Fibroblast of lung (primary cell): ENCODE data around the gene NFASC. TPM values are rescaled to one million over a fixed set of nuclear protein-coding genes. Genes with fewer than 3 reads are reported as not detected.

ENCODE experiments used
- DNase-seq, 2 donors: peaks; one replicate each; pipeline versions ENCODE4 v3.0.0 to v3.0.0-alpha.2; 2010; ENCODE audit warnings: low read depth in 2 of 2
- H2AFZ ChIP-seq: 2 replicates; pipeline ENCODE4 v1.5.1; 2012; ENCODE audit warnings: low read length, control low read depth, inconsistent platforms
- H3K27ac ChIP-seq: 2 replicates; pipeline ENCODE4 v1.5.1; 2011; ENCODE audit warnings: low read length, control low read depth; ENCODE audit not compliant: insufficient read depth
- H3K27me3 ChIP-seq: 2 replicates; pipeline ENCODE4 v1.5.1; 2011; ENCODE audit warnings: mild to moderate bottlenecking, low read length; ENCODE audit not compliant: control insufficient read depth, insufficient read depth
- H3K36me3 ChIP-seq: 2 replicates; pipeline ENCODE4 v1.5.1; 2011; ENCODE audit warnings: low read length; ENCODE audit not compliant: control insufficient read depth, insufficient read depth
- H3K4me1 ChIP-seq: 2 replicates; pipeline ENCODE4 v1.5.1; 2011; ENCODE audit warnings: low read length; ENCODE audit not compliant: control insufficient read depth, insufficient read depth; ENCODE audit errors: extremely low read depth
- H3K4me2 ChIP-seq: 2 replicates; pipeline ENCODE4 v1.5.1; 2011; ENCODE audit warnings: low read length, control low read depth; ENCODE audit not compliant: insufficient read depth; ENCODE audit errors: extremely low read depth
- H3K4me3 ChIP-seq, 4 experiments: fragments of 200-600 bp in 1 of 4; sonication (generic) in 1 of 4; replicated peaks in 1 of 4; 2 replicates each; pipeline ENCODE4 v1.5.1; 2011 to 2016; ENCODE audit warnings: low read length in 4 of 4, low read depth in 3 of 4, mild to moderate bottlenecking in 3 of 4, control low read depth in 2 of 4, inconsistent platforms in 1 of 4, mixed read lengths in 1 of 4; ENCODE audit not compliant: insufficient read depth in 1 of 4; ENCODE audit errors: control extremely low read depth in 1 of 4
- H3K79me2 ChIP-seq: 2 replicates; pipeline ENCODE4 v1.5.1; 2012; ENCODE audit warnings: mild to moderate bottlenecking, low read length, inconsistent platforms; ENCODE audit not compliant: control insufficient read depth, insufficient read depth
- H3K9ac ChIP-seq: 2 replicates; pipeline ENCODE4 v1.5.1; 2011; ENCODE audit warnings: mild to moderate bottlenecking, low read length, control low read depth; ENCODE audit not compliant: insufficient read depth
- H3K9me3 ChIP-seq: 2 replicates; pipeline ENCODE4 v1.5.1; 2012; ENCODE audit warnings: low read depth, low read length; ENCODE audit not compliant: control insufficient read depth, insufficient read depth
- H4K20me1 ChIP-seq: 2 replicates; pipeline ENCODE4 v1.5.1; 2011; ENCODE audit warnings: low read length; ENCODE audit not compliant: control insufficient read depth, insufficient read depth; ENCODE audit errors: extremely low read depth
- CTCF ChIP-seq, 2 donors: IDR thresholded peaks in 1 of 2; conservative IDR thresholded peaks in 1 of 2; 1 replicate in 1 of 2; 2 replicates in 1 of 2; pipeline ENCODE4 v1.5.1; 2011 to 2012; ENCODE audit warnings: low read length in 2 of 2, control low read depth in 1 of 2, inconsistent platforms in 1 of 2, low read depth in 1 of 2, mild to moderate bottlenecking in 1 of 2
- EZH2 ChIP-seq: IDR thresholded peaks from 2 replicates; pipeline ENCODE4 v1.5.1; 2012; ENCODE audit warnings: low read length, control low read depth, mild to moderate bottlenecking; ENCODE audit errors: missing control alignments
- polyA plus RNA-seq, 2 donors: library from polyadenylated mRNA; depleted of rRNA in 1 of 2; stranded (reverse) in 1 of 2; unstranded in 1 of 2; fragments of >200 nt; gene quantifications; 2 replicates each; pipeline ENCODE4 v1.2.1, GENCODE V29; 2011 to 2012; ENCODE audit warnings: missing spikeins in 1 of 2
- total RNA-seq: library from RNA; depleted of rRNA; stranded (reverse); fragments of >200 nt; gene quantifications from 2 replicates; pipeline ENCODE4 v1.2.1, GENCODE V29; 2014

Gene NFASC
- total and polyA plus RNA-seq, 2 donors (not counting 1 experiment from before 2014, with no cell fraction given) = 13.4 to 16.5 TPM

- Histone ChIP-seq H3K27ac (no peak overlapping the region), H3K9me3 (no peaks in the 10 kb centered on the region), H3K79me2 (no peaks in the 10 kb centered on the region), H3K4me3 (no peak overlapping the region), H3K9ac (no peak overlapping the region), H3K36me3 (no peaks in the 10 kb centered on the region), H3K4me2 (no peak overlapping the region), H3K27me3 (no peaks in the 10 kb centered on the region), H4K20me1 (no peaks in the 10 kb centered on the region), H2AFZ (no peak overlapping the region), H3K4me1 (no peaks in the 10 kb centered on the region)
- peak; percentile 20 to 44 for DNase-seq
- no peak for TF ChIP-seq EZH2
- TF ChIP-seq CTCF (conservative IDR thresholded peaks at IDR 0.05 in 1 of 2, IDR thresholded peaks at IDR 0.05 in 1 of 2; ENCODE audit: low read depth in 1 of 2, low read length in 2 of 2) = no peak
Observed at GRCh38 chr1:205068457-205069040, 197.9 kb downstream of the NFASC start.

DNA sequence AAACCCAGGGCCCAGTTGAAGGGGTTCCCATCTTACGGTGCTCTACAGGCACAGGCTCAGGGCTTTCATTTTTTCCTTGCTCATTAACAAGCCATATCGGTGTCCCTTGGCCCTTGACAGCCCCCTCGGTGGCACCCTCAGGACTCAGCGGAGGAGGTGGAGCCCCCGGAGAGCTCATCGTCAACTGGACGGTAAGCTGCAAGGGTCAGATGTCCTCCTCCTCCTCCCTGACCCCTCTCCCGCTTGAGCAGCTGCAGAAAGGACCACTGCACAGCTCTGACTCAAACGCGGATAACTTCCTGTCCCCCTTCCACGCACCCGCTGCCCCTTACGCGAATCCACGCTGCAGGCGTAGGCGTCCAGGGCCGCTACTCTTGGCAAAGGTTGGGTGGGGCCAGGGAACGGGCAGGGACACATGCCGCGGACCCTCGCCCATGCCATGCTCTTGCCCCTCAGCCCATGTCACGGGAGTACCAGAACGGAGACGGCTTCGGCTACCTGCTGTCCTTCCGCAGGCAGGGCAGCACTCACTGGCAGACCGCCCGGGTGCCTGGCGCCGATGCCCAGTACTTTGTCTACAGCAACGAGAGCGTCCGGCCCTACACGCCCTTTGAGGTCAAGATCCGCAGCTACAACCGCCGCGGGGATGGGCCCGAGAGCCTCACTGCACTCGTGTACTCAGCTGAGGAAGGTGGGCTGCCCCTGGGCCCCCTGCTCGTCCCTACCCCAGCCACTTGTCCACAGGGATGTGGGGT is 198.9 kb downstream of the NFASC start:
- no peak overlapping the region for H3K4me3 ChIP-seq
- H3K4me1 ChIP-seq = no peaks in the 10 kb centered on the region
- no peak overlapping the region for H2AFZ ChIP-seq
- no peaks in the 10 kb centered on the region for H4K20me1 ChIP-seq
- no peaks in the 10 kb centered on the region for H3K9me3 ChIP-seq
- TF ChIP-seq EZH2 (no peak), CTCF (conservative IDR thresholded peaks at IDR 0.05 in 1 of 2, IDR thresholded peaks at IDR 0.05 in 1 of 2; ENCODE audit: low read depth in 1 of 2, low read length in 2 of 2) (no peak)
- H3K27me3 ChIP-seq = no peaks in the 10 kb centered on the region
- DNase-seq = no peak
- no peak overlapping the region for H3K27ac ChIP-seq
- H3K9ac ChIP-seq = no peak overlapping the region
- H3K79me2 ChIP-seq = no peaks in the 10 kb centered on the region
- no peak overlapping the region for H3K4me2 ChIP-seq
- H3K36me3 ChIP-seq = no peaks in the 10 kb centered on the region

- Histone ChIP-seq H2AFZ (no peak overlapping the region), H4K20me1 (no peaks in the 10 kb centered on the region), H3K27me3 (no peaks in the 10 kb centered on the region), H3K4me1 (no peaks in the 10 kb centered on the region), H3K79me2 (no peaks in the 10 kb centered on the region), H3K9me3 (no peaks in the 10 kb centered on the region), H3K9ac (no peak overlapping the region), H3K4me2 (no peak overlapping the region), H3K36me3 (no peaks in the 10 kb centered on the region), H3K4me3 (no peak overlapping the region), H3K27ac (no peak overlapping the region)
- DNase-seq = no peak
- TF ChIP-seq CTCF (conservative IDR thresholded peaks at IDR 0.05 in 1 of 2, IDR thresholded peaks at IDR 0.05 in 1 of 2; ENCODE audit: low read depth in 1 of 2, low read length in 2 of 2) (no peak), EZH2 (no peak)
Observed at GRCh38 chr1:205071028-205071409, 200.4 kb downstream of the NFASC start.
